HG03060 (cell line): ENCODE data around the gene B4GALT1.

Source experiments
- ATAC-seq: cut with Tn5 transposase; IDR thresholded peaks from one replicate; pipeline ENCODE4 v1.9.1; 2021; ENCODE audit warnings: low read depth, moderate number of reproducible peaks; ENCODE audit not compliant: unreplicated experiment

B4GALT1 gene

DNA sequence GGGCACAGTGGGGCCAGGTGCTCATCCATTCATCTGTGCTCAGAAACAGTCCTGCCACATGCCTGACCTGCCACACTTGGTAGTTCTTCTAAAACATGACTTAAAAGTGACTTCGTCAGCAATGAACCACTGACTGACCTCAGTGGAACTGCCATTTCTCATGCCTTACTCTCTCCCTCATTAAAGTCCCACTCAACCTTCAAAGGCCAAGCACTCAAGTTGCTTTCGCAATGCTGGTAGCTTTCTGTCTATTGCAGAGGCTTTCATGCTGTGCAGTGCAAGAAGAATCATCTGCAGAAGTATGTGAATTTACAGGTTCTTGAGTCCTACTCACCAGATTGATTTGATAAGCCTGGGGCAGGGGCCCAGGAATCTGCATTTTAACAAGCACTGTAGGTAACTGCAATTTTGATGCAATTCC is 23.9 kb downstream of the B4GALT1 start:
- ATAC-seq: no peak

GRCh38 chr9:33142535-33142934 is 24.6 kb downstream of the B4GALT1 start:
- ATAC-seq: no peak

DNA sequence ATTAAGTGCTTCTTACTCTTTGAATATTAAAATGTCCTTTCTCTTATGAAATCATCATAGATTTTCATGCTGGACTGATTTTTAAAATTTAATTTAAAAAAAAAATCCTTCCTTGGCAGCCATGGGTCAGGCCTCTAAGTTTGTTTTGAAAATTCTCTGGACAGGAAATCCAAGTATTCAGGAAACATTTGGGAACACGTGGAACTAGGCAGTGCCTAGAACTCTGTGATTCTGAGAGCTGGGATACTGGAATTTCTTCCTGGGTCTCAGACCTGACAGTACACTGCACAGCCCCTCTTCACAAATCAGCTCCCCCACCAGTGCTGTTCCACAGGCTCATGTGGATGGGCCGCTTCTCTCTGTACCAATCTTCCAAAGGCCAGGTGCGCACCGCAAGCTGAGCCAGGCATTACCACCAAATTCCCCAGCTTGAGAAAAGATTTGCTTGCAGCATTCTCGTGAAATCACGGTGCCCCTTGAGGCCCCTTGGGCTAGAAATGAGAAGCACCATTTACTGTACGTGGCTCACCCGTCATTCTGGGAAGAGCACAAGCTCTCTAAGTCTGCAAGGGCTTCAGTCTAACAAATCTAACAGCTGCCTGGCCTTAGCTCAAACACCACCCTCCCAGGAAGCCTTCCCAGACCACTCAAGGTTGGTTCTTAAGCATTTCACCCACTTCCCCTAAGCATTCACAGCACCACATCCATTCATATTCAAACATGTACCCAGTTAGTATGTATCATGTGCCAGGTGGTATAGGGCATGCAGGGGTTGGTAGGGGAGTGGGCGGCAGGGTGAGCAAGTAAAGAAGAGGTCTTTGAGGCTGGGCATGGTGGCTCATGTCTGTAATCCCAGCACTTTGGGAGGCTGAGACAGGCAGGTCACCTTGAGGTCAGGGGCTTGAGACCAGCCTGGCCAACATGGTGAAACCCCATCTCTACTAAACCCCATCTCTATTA is 26.5 kb downstream of the B4GALT1 start:
- ATAC-seq: no peak

GRCh38 chr9:33139421-33140228 is 27.5 kb downstream of the B4GALT1 start:
- no peak for ATAC-seq

DNA sequence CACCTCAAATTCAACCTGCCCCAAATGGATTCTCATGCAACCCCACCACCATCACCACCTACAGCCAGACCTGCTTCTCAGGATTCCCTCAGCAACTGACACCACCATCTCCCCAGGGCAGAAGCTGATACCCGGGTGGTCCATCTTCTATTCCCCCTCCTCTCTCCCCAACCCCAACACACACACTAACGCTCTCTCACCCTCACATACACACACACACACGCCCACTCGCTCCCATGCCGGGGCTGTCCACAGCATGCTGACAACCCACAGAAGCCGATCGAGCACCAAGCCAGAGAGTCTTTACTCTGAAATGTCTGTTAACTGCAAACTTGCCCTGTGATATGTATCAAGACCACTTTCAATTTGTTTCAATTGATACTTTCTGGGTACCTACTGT is 28.4 kb downstream of the B4GALT1 start:
- no peak for ATAC-seq

GRCh38 chr9:33137781-33138264 is 29.3 kb downstream of the B4GALT1 start:
- ATAC-seq: no peak

GRCh38 chr9:33136721-33137670 is 30.1 kb downstream of the B4GALT1 start:
- no peak for ATAC-seq

DNA sequence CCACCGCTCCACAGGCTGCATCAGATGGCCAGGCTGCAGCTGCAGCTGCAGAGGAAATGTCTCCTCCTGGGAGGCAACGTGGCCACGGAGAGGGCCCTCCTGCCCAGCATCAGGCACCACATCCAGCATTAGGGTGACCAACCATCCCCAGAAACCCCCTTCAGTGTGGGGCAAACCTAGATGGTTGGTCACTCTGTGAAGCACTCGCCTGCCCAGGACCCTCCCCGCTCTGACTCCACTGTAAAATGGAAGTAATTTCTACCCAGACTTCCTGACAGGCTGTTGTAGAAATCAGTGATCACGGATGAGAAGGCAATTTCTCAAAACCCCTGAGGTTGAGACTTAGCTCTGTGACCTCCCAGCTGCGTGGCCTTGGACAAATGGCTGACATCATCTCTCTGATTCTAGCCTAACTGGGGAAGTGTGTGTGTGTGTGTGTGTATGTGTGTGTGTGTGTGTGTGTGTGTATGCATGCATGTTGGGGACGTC is 31.6 kb downstream of the B4GALT1 start:
- no peak for ATAC-seq

DNA sequence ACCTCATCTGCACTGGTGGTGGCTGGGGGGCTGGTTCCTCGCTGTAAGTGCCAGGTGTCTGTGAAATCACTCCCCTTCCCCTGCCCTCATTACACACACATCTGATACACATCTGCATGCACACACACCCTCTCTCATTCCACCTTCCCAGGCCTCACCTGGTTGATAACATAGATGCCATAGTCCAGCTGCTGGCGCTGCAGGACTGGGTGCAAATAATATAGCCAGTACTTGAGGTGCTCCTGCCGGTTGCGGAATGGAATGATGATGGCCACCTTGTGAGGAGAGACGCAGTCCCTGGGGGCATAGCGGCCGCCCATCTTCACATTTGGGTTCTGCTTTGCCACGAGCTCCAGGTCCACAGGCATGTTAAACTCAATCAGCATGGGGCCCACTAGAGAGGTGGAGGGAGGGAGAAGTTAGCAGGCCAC is 32.1 kb downstream of the B4GALT1 start:
- no peak for ATAC-seq

GRCh38 chr9:33133186-33133585 is 34.0 kb downstream of the B4GALT1 start:
- no peak for ATAC-seq

GRCh38 chr9:33131790-33132772 is 35.1 kb downstream of the B4GALT1 start:
- ATAC-seq: no peak

DNA sequence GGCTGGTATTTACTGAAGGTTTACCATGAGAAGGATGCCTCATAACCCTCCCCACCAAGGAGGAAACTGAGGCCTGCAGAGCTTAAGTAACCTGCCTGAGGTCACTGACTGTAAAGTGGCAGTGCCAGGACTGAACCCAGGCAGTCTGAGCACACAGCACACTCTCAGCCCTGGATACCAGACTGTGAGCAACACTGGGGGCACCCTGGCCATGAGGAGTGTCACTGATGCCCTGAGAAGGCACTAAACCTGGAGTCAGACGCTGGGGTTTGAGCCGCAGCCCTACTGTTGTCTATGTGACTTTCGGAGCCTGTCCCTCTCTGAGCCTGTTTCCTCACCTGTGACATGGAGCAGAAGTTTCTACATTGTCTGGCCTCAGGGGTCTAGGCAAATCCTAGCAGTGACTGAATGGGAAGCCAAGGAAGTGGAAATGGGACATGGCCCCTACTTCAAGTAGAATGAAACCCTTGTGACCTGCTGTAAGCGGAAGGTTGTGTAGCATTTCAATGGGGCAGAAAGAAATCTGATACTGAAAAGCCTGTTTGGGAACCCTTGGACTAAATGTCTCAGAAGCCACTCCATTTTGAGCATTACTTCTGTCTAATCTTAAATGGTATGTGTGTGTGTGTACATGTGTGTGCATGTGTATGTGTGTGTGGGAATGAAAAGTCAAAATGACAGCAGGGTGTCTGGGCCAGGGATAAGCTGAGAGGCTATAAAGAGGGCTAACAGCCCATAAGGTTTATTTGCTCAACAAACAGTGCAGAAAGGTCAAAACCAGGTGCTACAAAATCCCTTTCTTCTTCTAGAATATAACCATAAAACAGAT is 36.0 kb downstream of the B4GALT1 start:
- ATAC-seq: no peak

GRCh38 chr9:33129886-33130881 is 37.0 kb downstream of the B4GALT1 start:
- peak; percentile 87 for ATAC-seq

DNA sequence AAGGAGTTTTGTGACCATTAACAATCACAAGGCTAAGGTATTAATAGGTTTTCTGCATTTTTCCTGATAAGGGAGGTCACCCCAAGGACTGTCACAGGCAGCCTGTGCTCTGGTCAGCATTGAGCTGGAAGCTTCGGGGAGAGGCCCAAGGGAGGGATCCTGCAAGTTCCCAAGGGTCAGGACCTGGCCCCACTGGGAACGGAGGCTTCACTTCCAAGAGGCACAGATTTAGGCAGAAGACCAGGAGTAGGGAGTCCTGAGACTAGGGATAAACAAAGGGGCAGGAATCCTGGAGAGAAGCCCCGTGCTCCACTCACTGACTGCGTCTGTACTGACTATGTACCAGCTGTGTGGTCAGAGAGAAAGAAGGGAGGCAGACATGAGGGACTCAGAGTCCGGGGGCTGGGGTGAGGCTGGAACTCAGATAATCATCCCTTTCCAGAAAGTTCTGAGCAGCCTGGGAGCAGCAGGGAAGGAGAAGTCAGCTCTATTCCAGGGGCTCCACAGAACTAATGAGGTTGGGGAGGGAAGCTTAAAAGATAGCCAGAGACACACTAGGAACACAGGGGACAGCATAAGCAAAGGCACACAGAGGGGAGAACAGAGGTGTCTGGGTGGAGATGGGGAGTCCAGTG is 37.8 kb downstream of the B4GALT1 start:
- no peak for ATAC-seq

- ATAC-seq: no peak
These were observed 38.6 kb downstream of the B4GALT1 start for GRCh38 chr9:33128570-33128969.

DNA sequence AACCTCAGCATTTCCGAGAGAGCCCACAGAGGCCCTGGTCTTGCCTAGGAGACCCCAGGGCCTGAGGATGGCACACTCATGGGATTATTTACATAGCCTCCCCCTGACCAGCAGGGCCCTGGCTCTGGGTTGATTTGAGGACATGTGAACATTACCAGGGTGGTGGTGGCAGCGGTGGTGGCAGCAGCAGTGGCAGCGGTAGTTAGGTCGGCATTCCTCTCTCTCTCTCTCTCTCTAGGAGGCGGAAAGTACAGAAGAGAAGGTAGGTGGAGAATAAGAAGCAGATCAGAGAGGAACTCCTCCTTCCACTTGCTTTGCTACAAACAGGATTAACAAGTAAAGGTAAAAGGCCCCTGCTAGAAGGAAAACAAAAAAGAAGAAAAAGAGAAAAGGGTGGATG is 39.3 kb downstream of the B4GALT1 start:
- ATAC-seq: no peak
